ENCODE results near the gene WWOX. TPM values are rescaled to one million over a fixed set of nuclear protein-coding genes. Genes with fewer than 3 reads are reported as not detected.

Gene WWOX
- total RNA-seq, 1 experiment from 2014 or later: 15.6 TPM

GRCh38 chr16:78436846-78437245, 337.4 kb downstream of the WWOX start:
- Histone ChIP-seq H3K4me2 (ENCODE audit: insufficient read depth, insufficient read length, low read length) (no peak overlapping the region), H2AFZ (ENCODE audit: low read length) (no peak overlapping the region), H3K23ac (ENCODE audit: insufficient read length, low read depth, low read length) (no peak overlapping the region), H3K9ac (ENCODE audit: extremely low read depth, insufficient read length, low read length) (no peak overlapping the region), H3K9me3 (ENCODE audit: control insufficient read depth, low read depth, low read length) (no peaks in the 10 kb centered on the region), H2AK5ac (ENCODE audit: insufficient read length, low read length) (no peak overlapping the region), H3K18ac (ENCODE audit: insufficient read length, low read depth, low read length) (no peak overlapping the region), H4K91ac (ENCODE audit: insufficient read length, low read depth, low read length) (no peak overlapping the region), H2BK5ac (ENCODE audit: insufficient read length, low read length) (no peak overlapping the region), H4K5ac (ENCODE audit: insufficient read length, low read depth, low read length) (no peak overlapping the region), H3K23me2 (ENCODE audit: insufficient read length, low read depth, low read length, poor library complexity, severe bottlenecking) (no peaks in the 10 kb centered on the region), H3K27me3 (ENCODE audit: insufficient read depth, low read length) (no peaks in the 10 kb centered on the region), H3K4ac (ENCODE audit: low read depth, low read length) (no peak overlapping the region), H2BK120ac (ENCODE audit: low read depth, low read length, poor library complexity, severe bottlenecking) (no peak overlapping the region), H4K20me1 (ENCODE audit: control insufficient read depth, insufficient read depth, insufficient read length) (no peaks in the 10 kb centered on the region), H3K4me1 (ENCODE audit: insufficient read depth, low read length) (no peaks in the 10 kb centered on the region; the same call in 1 of the 2 replicates), H3T11ph (ENCODE audit: low read length) (no peak overlapping the region), H3K79me2 (ENCODE audit: insufficient read depth, low read length) (no peaks in the 10 kb centered on the region), H2BK12ac (ENCODE audit: insufficient read length, low read depth, low read length) (no peak overlapping the region), H2BK20ac (ENCODE audit: low read depth, low read length, poor library complexity, severe bottlenecking) (no peak overlapping the region), H3K27ac (ENCODE audit: insufficient read length, low read depth, low read length) (no peak overlapping the region), H3K56ac (ENCODE audit: insufficient read length, low read depth, low read length) (no peak overlapping the region), H3K14ac (ENCODE audit: insufficient read depth, low read length) (no peak overlapping the region), H2BK15ac (ENCODE audit: low read depth, low read length) (no peak overlapping the region), H4K8ac (replicated peaks; ENCODE audit: insufficient read length, low read depth, low read length) (no peak overlapping the region), H3K79me1 (ENCODE audit: insufficient read depth, low read depth, low read length, poor library complexity, severe bottlenecking) (no peaks in the 10 kb centered on the region)
- DNase-seq: no peak
- peaks cover 4 to 8% of the 10 kb centered on the region in 2 experiments; a peak in 2 of 4 replicates for H3K4me1 Mint-ChIP-seq
- no peak overlapping the region for H3K27ac Mint-ChIP-seq
- H3K4me3 Mint-ChIP-seq: no peak overlapping the region
- no peaks in the 10 kb centered on the region for H3K9me3 Mint-ChIP-seq
- no peaks in the 10 kb centered on the region for H3K27me3 Mint-ChIP-seq (ENCODE audit: low read depth)
- no CpG with 5 or more reads among the region's 6 CpGs for WGBS (ENCODE audit: extremely low coverage, insufficient read length, low lambda C conversion rate)
- no peaks in the 10 kb centered on the region for H3K36me3 Mint-ChIP-seq (ENCODE audit: insufficient read depth in 1 of 3, low read depth in 3 of 3)
- TF ChIP-seq, protein P1, sequence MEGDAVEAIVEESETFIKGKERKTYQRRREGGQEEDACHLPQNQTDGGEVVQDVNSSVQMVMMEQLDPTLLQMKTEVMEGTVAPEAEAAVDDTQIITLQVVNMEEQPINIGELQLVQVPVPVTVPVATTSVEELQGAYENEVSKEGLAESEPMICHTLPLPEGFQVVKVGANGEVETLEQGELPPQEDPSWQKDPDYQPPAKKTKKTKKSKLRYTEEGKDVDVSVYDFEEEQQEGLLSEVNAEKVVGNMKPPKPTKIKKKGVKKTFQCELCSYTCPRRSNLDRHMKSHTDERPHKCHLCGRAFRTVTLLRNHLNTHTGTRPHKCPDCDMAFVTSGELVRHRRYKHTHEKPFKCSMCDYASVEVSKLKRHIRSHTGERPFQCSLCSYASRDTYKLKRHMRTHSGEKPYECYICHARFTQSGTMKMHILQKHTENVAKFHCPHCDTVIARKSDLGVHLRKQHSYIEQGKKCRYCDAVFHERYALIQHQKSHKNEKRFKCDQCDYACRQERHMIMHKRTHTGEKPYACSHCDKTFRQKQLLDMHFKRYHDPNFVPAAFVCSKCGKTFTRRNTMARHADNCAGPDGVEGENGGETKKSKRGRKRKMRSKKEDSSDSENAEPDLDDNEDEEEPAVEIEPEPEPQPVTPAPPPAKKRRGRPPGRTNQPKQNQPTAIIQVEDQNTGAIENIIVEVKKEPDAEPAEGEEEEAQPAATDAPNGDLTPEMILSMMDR (conservative IDR thresholded peaks at IDR 0.05): no peak
